Glutamatergic neuron (in vitro differentiated cells): ENCODE measurements around the gene MYO15A. TPM values are rescaled to one million over a fixed set of nuclear protein-coding genes. Genes with fewer than 3 reads are reported as not detected.

ENCODE experiments used
- DNase-seq: peaks from one replicate; pipeline ENCODE4 v3.0.0; 2022
- H3K27ac Mint-ChIP-seq: one replicate; pipeline ENCODE4 v1.8.0; 2020; ENCODE audit warnings: mild to moderate bottlenecking, mixed read lengths, inconsistent platforms; ENCODE audit not compliant: unreplicated experiment
- H3K27me3 Mint-ChIP-seq: one replicate; pipeline ENCODE4 v1.8.0; 2020; ENCODE audit warnings: mild to moderate bottlenecking, moderate library complexity, mixed read lengths, inconsistent platforms; ENCODE audit not compliant: unreplicated experiment
- H3K36me3 Mint-ChIP-seq: one replicate; pipeline ENCODE4 v1.8.0; 2020; ENCODE audit warnings: mild to moderate bottlenecking, mixed read lengths, inconsistent platforms; ENCODE audit not compliant: unreplicated experiment
- H3K4me1 Mint-ChIP-seq: one replicate; pipeline ENCODE4 v1.8.0; 2020; ENCODE audit warnings: mild to moderate bottlenecking, low read depth, mixed read lengths, inconsistent platforms; ENCODE audit not compliant: unreplicated experiment
- H3K4me3 Mint-ChIP-seq: one replicate; pipeline ENCODE4 v1.8.0; 2020; ENCODE audit warnings: mild to moderate bottlenecking, mixed read lengths, inconsistent platforms; ENCODE audit not compliant: unreplicated experiment
- H3K9me3 Mint-ChIP-seq: one replicate; pipeline ENCODE4 v1.8.0; 2020; ENCODE audit warnings: mild to moderate bottlenecking, moderate library complexity, mixed read lengths, inconsistent platforms; ENCODE audit not compliant: unreplicated experiment
- total RNA-seq: library from RNA; stranded (reverse); fragmentation: NEBNext Ultra II Directional; extraction: Animal tissue kit (Norgen Biotek cat#: 25700); gene quantifications from one replicate; pipeline ENCODE4 v1.2.1, GENCODE V29; 2021; ENCODE audit not compliant: unreplicated experiment
- TF ChIP-seq, protein P1 (sequence below): fragments of 200-600 bp; sonication (generic); IDR thresholded peaks from one replicate; pipeline ENCODE4 v1.5.0; 2021; ENCODE audit not compliant: partially characterized antibody, unreplicated experiment

MYO15A gene
- total RNA-seq, 1 donor from 2014 or later = 4.0 TPM

DNA sequence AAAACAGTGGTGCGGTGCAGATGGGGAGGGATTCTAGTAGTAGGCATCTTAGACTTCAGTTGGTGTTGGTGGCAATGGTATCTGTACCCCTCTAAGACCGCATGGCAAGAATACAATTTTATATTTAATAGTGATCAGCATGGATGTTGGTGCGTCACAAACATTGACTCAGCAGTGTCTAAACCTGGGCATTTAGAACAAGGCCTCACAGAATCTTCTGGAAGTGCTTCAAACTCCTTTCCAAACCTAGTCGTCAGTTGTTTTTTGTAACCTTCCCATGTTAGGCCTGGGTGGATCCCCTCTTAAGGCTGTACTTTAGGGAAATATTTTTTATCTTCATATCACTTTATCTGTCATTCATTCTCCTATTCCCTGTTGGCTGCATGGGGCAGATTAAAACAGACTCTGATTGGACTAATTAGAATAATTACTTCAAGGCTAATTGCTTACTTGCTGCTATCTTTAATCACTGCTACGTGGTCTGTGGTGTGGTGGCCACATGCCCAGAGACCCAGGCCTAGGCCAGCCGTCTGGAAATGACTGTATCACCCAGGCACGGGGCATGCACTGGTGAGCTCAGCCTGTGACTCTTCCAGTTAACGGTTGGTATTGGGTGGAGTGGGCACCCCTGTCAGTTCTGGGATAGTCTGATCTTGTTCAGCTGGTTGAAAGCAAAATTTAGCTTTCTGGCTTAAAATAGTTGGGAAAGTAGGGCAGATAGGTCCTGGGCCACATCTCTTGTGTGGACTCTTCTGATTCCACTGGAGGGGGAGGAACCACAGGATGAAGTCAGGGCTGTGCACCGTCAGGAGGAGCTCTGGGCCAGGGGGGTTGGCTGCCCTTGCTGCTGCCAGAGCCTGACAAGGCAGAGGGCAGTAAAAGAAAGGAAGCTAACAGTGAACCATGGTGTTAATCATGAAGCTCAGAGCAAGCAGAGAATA lies 79.5 kb downstream of the MYO15A start:
- no peak for DNase-seq
- Mint-ChIP-seq H3K36me3 (no peaks in the 10 kb centered on the region), H3K27ac (no peak overlapping the region), H3K4me1 (peaks cover 21% of the 10 kb centered on the region), H3K9me3 (peaks cover 7% of the 10 kb centered on the region), H3K4me3 (peak overlapping the region; percentile 87), H3K27me3 (peaks cover 3% of the 10 kb centered on the region)
- TF ChIP-seq, protein P1, sequence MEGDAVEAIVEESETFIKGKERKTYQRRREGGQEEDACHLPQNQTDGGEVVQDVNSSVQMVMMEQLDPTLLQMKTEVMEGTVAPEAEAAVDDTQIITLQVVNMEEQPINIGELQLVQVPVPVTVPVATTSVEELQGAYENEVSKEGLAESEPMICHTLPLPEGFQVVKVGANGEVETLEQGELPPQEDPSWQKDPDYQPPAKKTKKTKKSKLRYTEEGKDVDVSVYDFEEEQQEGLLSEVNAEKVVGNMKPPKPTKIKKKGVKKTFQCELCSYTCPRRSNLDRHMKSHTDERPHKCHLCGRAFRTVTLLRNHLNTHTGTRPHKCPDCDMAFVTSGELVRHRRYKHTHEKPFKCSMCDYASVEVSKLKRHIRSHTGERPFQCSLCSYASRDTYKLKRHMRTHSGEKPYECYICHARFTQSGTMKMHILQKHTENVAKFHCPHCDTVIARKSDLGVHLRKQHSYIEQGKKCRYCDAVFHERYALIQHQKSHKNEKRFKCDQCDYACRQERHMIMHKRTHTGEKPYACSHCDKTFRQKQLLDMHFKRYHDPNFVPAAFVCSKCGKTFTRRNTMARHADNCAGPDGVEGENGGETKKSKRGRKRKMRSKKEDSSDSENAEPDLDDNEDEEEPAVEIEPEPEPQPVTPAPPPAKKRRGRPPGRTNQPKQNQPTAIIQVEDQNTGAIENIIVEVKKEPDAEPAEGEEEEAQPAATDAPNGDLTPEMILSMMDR = no peak

- Mint-ChIP-seq H3K9me3 (peaks cover 2% of the 10 kb centered on the region), H3K4me3 (no peak overlapping the region), H3K36me3 (no peaks in the 10 kb centered on the region), H3K27me3 (no peaks in the 10 kb centered on the region), H3K27ac (peak overlapping the region; percentile 13), H3K4me1 (peaks cover 21% of the 10 kb centered on the region)
- DNase-seq = no peak
- TF ChIP-seq, protein P1 = no peak
Observed at GRCh38 chr17:18190628-18191235, 82.2 kb downstream of the MYO15A start.

GRCh38 chr17:18191236-18191667 lies 82.7 kb downstream of the MYO15A start:
- Mint-ChIP-seq H3K9me3 (peaks cover 2% of the 10 kb centered on the region), H3K27ac (peak overlapping the region; percentile 39), H3K27me3 (no peaks in the 10 kb centered on the region), H3K4me1 (peaks cover 19% of the 10 kb centered on the region), H3K4me3 (no peak overlapping the region), H3K36me3 (no peaks in the 10 kb centered on the region)
- DNase-seq = no peak
- TF ChIP-seq, protein P1 = no peak

DNA sequence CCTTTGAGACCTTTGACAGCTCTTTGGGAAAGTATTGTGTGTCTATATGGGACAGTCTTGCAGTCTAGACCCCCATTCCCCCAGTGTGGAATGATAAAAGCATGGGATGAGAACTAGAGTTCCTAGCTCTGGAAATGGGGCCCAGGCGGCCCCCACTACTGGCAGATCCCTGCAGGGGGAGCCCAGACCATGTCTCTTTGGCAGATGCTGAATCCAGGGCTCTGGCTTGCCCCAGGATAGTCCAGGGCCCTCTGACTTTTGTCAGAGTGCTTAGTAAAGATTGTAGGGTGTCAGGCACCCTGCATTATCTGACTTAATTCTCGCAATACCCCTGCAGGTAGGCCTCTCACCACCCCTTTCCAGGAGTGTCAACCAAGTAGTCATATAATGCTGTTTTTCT lies 83.4 kb downstream of the MYO15A start:
- Mint-ChIP-seq H3K9me3 (peaks cover 2% of the 10 kb centered on the region), H3K36me3 (no peaks in the 10 kb centered on the region), H3K4me1 (peaks cover 14% of the 10 kb centered on the region), H3K27ac (no peak overlapping the region), H3K4me3 (no peak overlapping the region), H3K27me3 (no peaks in the 10 kb centered on the region)
- DNase-seq = no peak
- TF ChIP-seq, protein P1 = no peak

GRCh38 chr17:18194394-18194793 lies 85.8 kb downstream of the MYO15A start:
- TF ChIP-seq, protein P1 = no peak
- no peak overlapping the region for H3K4me3 Mint-ChIP-seq
- H3K9me3 Mint-ChIP-seq = peaks cover 7% of the 10 kb centered on the region
- DNase-seq = no peak
- H3K27me3 Mint-ChIP-seq = no peaks in the 10 kb centered on the region
- no peaks in the 10 kb centered on the region for H3K36me3 Mint-ChIP-seq
- peaks cover 5% of the 10 kb centered on the region for H3K4me1 Mint-ChIP-seq
- H3K27ac Mint-ChIP-seq = no peak overlapping the region
